HEK293T (cell line): ENCODE data around the gene GOLGA6A.
"Not testable (repeated sequence)": the region's sequence is repeated elsewhere in the genome, so short reads cannot be mapped to it uniquely, and the experiment has no call there.

Experiments
- ARNT ChIP-seq: fragments of 450-650 bp; IDR thresholded peaks from 2 replicates; pipeline ENCODE4 v1.6.1; 2017; ENCODE audit warnings: mild to moderate bottlenecking
- BHLHE40 ChIP-seq: fragments of 450-650 bp; IDR thresholded peaks from 2 replicates; pipeline ENCODE4 v1.6.1; 2016; ENCODE audit warnings: mild to moderate bottlenecking, moderate library complexity, borderline replicate concordance
- FOXA1 ChIP-seq: fragments of 450-650 bp; IDR thresholded peaks from 2 replicates; pipeline ENCODE4 v1.6.1; 2016; ENCODE audit warnings: mild to moderate bottlenecking
- FOXM1 ChIP-seq: fragments of 450-650 bp; IDR thresholded peaks from 2 replicates; pipeline ENCODE4 v1.6.1; 2017; ENCODE audit warnings: mild to moderate bottlenecking, borderline replicate concordance
- L3MBTL2 ChIP-seq: fragments of 450-650 bp; conservative IDR thresholded peaks from 2 replicates; pipeline ENCODE4 v1.6.1; 2016; ENCODE audit warnings: mild to moderate bottlenecking
- SP1 ChIP-seq: fragments of 450-650 bp; IDR thresholded peaks from 2 replicates; pipeline ENCODE4 v1.6.1; 2017

DNA sequence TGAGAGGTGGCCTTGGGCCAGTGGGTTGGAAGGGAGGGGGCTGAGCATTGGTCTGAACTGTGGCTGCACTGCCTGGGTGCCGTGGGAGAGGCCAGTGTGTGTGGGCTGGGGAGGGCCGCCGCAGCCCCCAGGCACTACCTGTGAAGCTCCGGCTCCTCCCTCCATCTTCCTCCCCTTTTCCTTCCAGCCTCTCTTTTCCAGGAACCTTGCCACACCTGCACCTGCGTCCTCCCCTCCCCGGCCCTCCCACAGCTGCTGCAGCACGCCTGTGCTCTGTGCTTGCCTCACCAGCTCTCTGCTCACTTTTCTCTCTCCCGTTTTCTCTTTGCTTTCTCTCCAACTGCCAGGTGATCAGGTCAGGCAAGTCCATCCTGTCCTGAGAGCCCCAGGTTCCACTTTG is 17.5 kb downstream of the GOLGA6A start:
- not testable (repeated sequence) for TF ChIP-seq SP1, BHLHE40, FOXM1, L3MBTL2, FOXA1, ARNT
